ENCODE measurements around the gene RAB3GAP1. TPM values are rescaled to one million over a fixed set of nuclear protein-coding genes. Genes with fewer than 3 reads are reported as not detected.

RAB3GAP1 gene
- total RNA-seq, 1 donor from 2014 or later: 71.2 TPM

GRCh38 chr2:135130751-135131150 is 78.7 kb downstream of the RAB3GAP1 start:
- Histone ChIP-seq H4K20me1 (ENCODE audit: low read depth) (no peaks in the 10 kb centered on the region), H2AFZ (replicated peaks) (no peak overlapping the region), H3F3A (ENCODE audit: low read depth) (no peaks in the 10 kb centered on the region), H3K36me3 (peaks cover 18% of the 10 kb centered on the region), H3K9me3 (ENCODE audit: low read depth) (no peaks in the 10 kb centered on the region), H3K4me1 (peaks cover 6% of the 10 kb centered on the region), H3K9ac (no peak overlapping the region), H3K4me3 (no peak overlapping the region), H3K79me2 (ENCODE audit: low read depth) (no peaks in the 10 kb centered on the region), H3K27ac (peak overlapping the region; percentile 72), H3K27me3 (no peaks in the 10 kb centered on the region), H3K4me2 (no peak overlapping the region)
- TF ChIP-seq EZH2 (IDR thresholded peaks at IDR 0.05): no peak
- TF ChIP-seq EZH2phosphoT487 (IDR thresholded peaks at IDR 0.05): no peak
- TF ChIP-seq CTCF (IDR thresholded peaks at IDR 0.05): no peak
- H3K27me3 Mint-ChIP-seq (ENCODE audit: insufficient read depth, low read depth): no peaks in the 10 kb centered on the region
- peaks cover 5% of the 10 kb centered on the region for H3K4me1 Mint-ChIP-seq
- H3K4me3 Mint-ChIP-seq: no peak overlapping the region
- peaks cover 36% of the 10 kb centered on the region for H3K36me3 Mint-ChIP-seq
- peak; percentile 41 for DNase-seq (ENCODE audit: low spot score)
- no peaks in the 10 kb centered on the region for H3K9me3 Mint-ChIP-seq
- peak overlapping the region; percentile 40 for H3K27ac Mint-ChIP-seq

- Histone ChIP-seq H3K4me3 (no peak overlapping the region), H3K9ac (no peak overlapping the region), H3K9me3 (ENCODE audit: low read depth) (no peaks in the 10 kb centered on the region), H3K4me2 (no peak overlapping the region), H4K20me1 (ENCODE audit: low read depth) (no peaks in the 10 kb centered on the region), H3K79me2 (ENCODE audit: low read depth) (no peaks in the 10 kb centered on the region), H3F3A (ENCODE audit: low read depth) (no peaks in the 10 kb centered on the region), H3K27ac (no peak overlapping the region), H3K4me1 (peaks cover 6% of the 10 kb centered on the region), H2AFZ (replicated peaks) (no peak overlapping the region), H3K36me3 (peaks cover 18% of the 10 kb centered on the region), H3K27me3 (no peaks in the 10 kb centered on the region)
- H3K4me1 Mint-ChIP-seq: peaks cover 5% of the 10 kb centered on the region
- no peak overlapping the region for H3K4me3 Mint-ChIP-seq
- H3K27me3 Mint-ChIP-seq (ENCODE audit: insufficient read depth, low read depth): peaks cover 3% of the 10 kb centered on the region
- H3K36me3 Mint-ChIP-seq: peaks cover 43% of the 10 kb centered on the region
- no peak overlapping the region for H3K27ac Mint-ChIP-seq
- TF ChIP-seq EZH2 (IDR thresholded peaks at IDR 0.05) (no peak), CTCF (IDR thresholded peaks at IDR 0.05) (no peak), EZH2phosphoT487 (IDR thresholded peaks at IDR 0.05) (no peak)
- H3K9me3 Mint-ChIP-seq: no peaks in the 10 kb centered on the region
- DNase-seq (ENCODE audit: low spot score): no peak
These were observed 80.2 kb downstream of the RAB3GAP1 start for GRCh38 chr2:135132314-135132713.

GRCh38 chr2:135140606-135141005 is 88.5 kb downstream of the RAB3GAP1 start:
- Histone ChIP-seq H3K36me3 (peaks cover 16% of the 10 kb centered on the region), H3K79me2 (ENCODE audit: low read depth) (no peaks in the 10 kb centered on the region), H3K4me3 (no peak overlapping the region), H3K27me3 (no peaks in the 10 kb centered on the region), H3K4me1 (no peaks in the 10 kb centered on the region), H4K20me1 (ENCODE audit: low read depth) (no peaks in the 10 kb centered on the region), H3K9ac (no peak overlapping the region), H3F3A (ENCODE audit: low read depth) (no peaks in the 10 kb centered on the region), H3K9me3 (ENCODE audit: low read depth) (peaks cover 8% of the 10 kb centered on the region), H3K4me2 (no peak overlapping the region), H3K27ac (no peak overlapping the region), H2AFZ (replicated peaks) (no peak overlapping the region)
- TF ChIP-seq CTCF (IDR thresholded peaks at IDR 0.05) (no peak), EZH2 (IDR thresholded peaks at IDR 0.05) (no peak), EZH2phosphoT487 (IDR thresholded peaks at IDR 0.05) (no peak)
- no peak for DNase-seq (ENCODE audit: low spot score)
- Mint-ChIP-seq H3K27me3 (ENCODE audit: insufficient read depth, low read depth) (peaks cover 5% of the 10 kb centered on the region), H3K4me1 (no peaks in the 10 kb centered on the region), H3K27ac (no peak overlapping the region), H3K9me3 (peaks cover 16% of the 10 kb centered on the region), H3K4me3 (no peak overlapping the region), H3K36me3 (peaks cover 60% of the 10 kb centered on the region)
